ENCODE results near the gene TTLL4. TPM values are rescaled to one million over a fixed set of nuclear protein-coding genes. Genes with fewer than 3 reads are reported as not detected.
"Not testable (repeated sequence)": the region's sequence is repeated elsewhere in the genome, so short reads cannot be mapped to it uniquely, and the experiment has no call there.

Gene TTLL4
- total RNA-seq, 1 experiment from 2014 or later: 57.1 TPM

- no peaks in the 10 kb centered on the region for H3K9me3 ChIP-seq (ENCODE audit: insufficient read depth, low read depth)
- no peaks in the 10 kb centered on the region; the same call in 1 of the 2 replicates for H3F3A ChIP-seq (ENCODE audit: insufficient read depth, low read depth)
- no peak for TF ChIP-seq EZH2 (IDR thresholded peaks at IDR 0.05; ENCODE audit: low read depth)
- no peak for TF ChIP-seq CTCF (conservative IDR thresholded peaks at IDR 0.05)
- no peaks in the 10 kb centered on the region for H3K79me2 ChIP-seq (ENCODE audit: low read depth)
- no peaks in the 10 kb centered on the region for H3K4me1 ChIP-seq (replicated peaks; ENCODE audit: insufficient read depth)
- H3K27me3 ChIP-seq (ENCODE audit: insufficient read depth, low read depth): no peaks in the 10 kb centered on the region
- no peaks in the 10 kb centered on the region for H3K9me2 ChIP-seq (ENCODE audit: insufficient read depth)
- no TSS peak for BruUV-seq (replicated peaks)
- no peaks in the 10 kb centered on the region; the same call in 1 of the 2 replicates for H3K36me3 ChIP-seq (ENCODE audit: low read depth)
- ChIA-PET CTCF (no interaction called here), POLR2A (ENCODE audit: unreplicated experiment) (no interaction called here)
- no peak overlapping the region for H2AFZ ChIP-seq
- H3K4me3 ChIP-seq: no peak overlapping the region
- H3K4me2 ChIP-seq: no peak overlapping the region
- H3K27ac ChIP-seq: no peak overlapping the region
- no peaks in the 10 kb centered on the region for H4K20me1 ChIP-seq (ENCODE audit: insufficient read depth)
- DNase-seq: no peak
- intact Hi-C loops (cut with micrococcal nuclease; ENCODE audit: unreplicated experiment): no loop called here
Measured at GRCh38 chr2:218756599-218757377, 46.2 kb downstream of the TTLL4 start.

- Histone ChIP-seq H4K20me1 (ENCODE audit: insufficient read depth) (no peaks in the 10 kb centered on the region), H3K4me2 (no peak overlapping the region), H3F3A (ENCODE audit: insufficient read depth, low read depth) (no peaks in the 10 kb centered on the region; the same call in 1 of the 2 replicates), H3K4me1 (replicated peaks; ENCODE audit: insufficient read depth) (0 out of 2 replicates have a peak, but pooled peaks cover 5% of the 10 kb centered on the region), H3K27me3 (ENCODE audit: insufficient read depth, low read depth) (no peaks in the 10 kb centered on the region), H3K79me2 (ENCODE audit: low read depth) (no peaks in the 10 kb centered on the region), H2AFZ (no peak overlapping the region), H3K36me3 (ENCODE audit: low read depth) (no peaks in the 10 kb centered on the region), H3K27ac (no peak overlapping the region), H3K9me2 (ENCODE audit: insufficient read depth) (no peaks in the 10 kb centered on the region), H3K9me3 (ENCODE audit: insufficient read depth, low read depth) (no peaks in the 10 kb centered on the region), H3K4me3 (no peak overlapping the region)
- DNase-seq: no peak
- TF ChIP-seq CTCF (conservative IDR thresholded peaks at IDR 0.05) (no peak), EZH2 (IDR thresholded peaks at IDR 0.05; ENCODE audit: low read depth) (no peak)
- POLR2A ChIA-PET (ENCODE audit: unreplicated experiment): no interaction called here
- intact Hi-C loops (cut with micrococcal nuclease; ENCODE audit: unreplicated experiment): no loop called here
- no TSS peak for BruUV-seq (replicated peaks)
- CTCF ChIA-PET: no interaction called here
Measured at GRCh38 chr2:218761795-218762194, 51.2 kb downstream of the TTLL4 start.

GRCh38 chr2:218772759-218773158 lies 62.1 kb downstream of the TTLL4 start:
- H3F3A ChIP-seq (ENCODE audit: insufficient read depth, low read depth); H3K9me2 ChIP-seq (ENCODE audit: insufficient read depth); H3K4me3 ChIP-seq; H4K20me1 ChIP-seq (ENCODE audit: insufficient read depth); H3K27ac ChIP-seq; H3K4me2 ChIP-seq; intact Hi-C loops (cut with micrococcal nuclease; ENCODE audit: unreplicated experiment); H3K27me3 ChIP-seq (ENCODE audit: insufficient read depth, low read depth); DNase-seq; BruUV-seq (replicated peaks); H2AFZ ChIP-seq; H3K79me2 ChIP-seq (ENCODE audit: low read depth); H3K4me1 ChIP-seq (replicated peaks; ENCODE audit: insufficient read depth); H3K36me3 ChIP-seq (ENCODE audit: low read depth); POLR2A ChIA-PET (ENCODE audit: unreplicated experiment): not testable (repeated sequence)
- peaks cover 22% of the 10 kb centered on the region for H3K9me3 ChIP-seq (ENCODE audit: insufficient read depth, low read depth)
- CTCF ChIA-PET: interaction anchor here (0.6 kb wide), 1 partner anchor 792 kb away, joined by 3 read pairs; no protein-coding TSS in a partner anchor
